HG02973 (cell line): ENCODE results near the gene BAG2.

Experiments used
- ATAC-seq: cut with Tn5 transposase; IDR thresholded peaks from one replicate; pipeline ENCODE4 v1.9.1; 2021; ENCODE audit warnings: moderate library complexity; ENCODE audit not compliant: unreplicated experiment

Gene BAG2

GRCh38 chr6:57221191-57221935, 49.2 kb downstream of the BAG2 start:
- peak; percentile 66 for ATAC-seq

GRCh38 chr6:57221936-57222742, 50.0 kb downstream of the BAG2 start, which contains the start of gene RAB23:
Gene RAB23, minus strand, starts transcription at chr6:57222307. Its CDS starts 11,927 bp downstream, at chr6:57210380.
- peak; percentile 76 for ATAC-seq

GRCh38 chr6:57222743-57223077, 50.6 kb downstream of the BAG2 start:
- no peak for ATAC-seq

- no peak for ATAC-seq
Measured at GRCh38 chr6:57224769-57225515, 52.8 kb downstream of the BAG2 start.

GRCh38 chr6:57226221-57226620, 54.1 kb downstream of the BAG2 start:
- no peak for ATAC-seq
